ENCODE measurements around the gene ITPR3.

ITPR3 gene

DNA sequence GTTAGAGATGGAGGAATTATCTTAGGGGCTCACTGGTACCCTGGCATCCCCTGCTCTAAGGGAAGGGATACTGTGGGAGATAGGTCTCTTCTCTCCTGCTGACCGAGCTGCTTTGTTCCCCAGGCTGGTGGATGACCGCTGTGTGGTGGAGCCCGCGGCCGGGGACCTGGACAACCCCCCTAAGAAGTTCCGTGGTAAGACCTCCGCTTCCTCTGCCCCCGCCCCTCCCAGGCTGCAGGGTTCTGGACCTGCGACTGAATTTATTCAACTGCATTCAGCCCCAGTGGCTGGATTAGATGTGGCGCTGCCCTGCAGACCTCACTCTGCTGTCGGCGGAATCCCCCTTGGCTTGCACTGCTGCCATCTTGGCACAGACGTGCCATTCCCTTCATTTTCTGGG is 19.2 kb downstream of the ITPR3 start:
- no peak for DNase-seq

DNA sequence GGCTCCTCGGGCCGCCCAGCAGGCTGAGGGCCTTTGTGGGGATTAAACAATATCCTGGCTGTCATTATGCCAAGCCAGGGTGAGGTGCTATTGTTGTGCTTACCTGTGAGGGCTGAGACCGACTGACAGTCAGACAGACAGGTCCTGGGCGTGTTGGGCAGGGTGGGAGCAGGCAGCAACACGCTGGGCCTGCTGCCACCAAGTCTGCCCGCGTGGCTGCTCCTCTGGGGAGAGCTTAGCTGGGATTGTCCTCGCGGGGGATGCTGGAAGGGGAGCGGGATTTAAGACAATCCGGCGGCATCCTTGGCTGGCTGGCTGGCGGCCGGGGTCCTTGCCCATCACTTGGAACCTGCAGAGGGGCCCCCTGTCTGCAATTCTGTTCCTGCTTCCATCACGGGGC is 20.0 kb downstream of the ITPR3 start:
- DNase-seq, result no peak

- DNase-seq, result no peak
Measured at GRCh38 chr6:33641602-33642001, 20.5 kb downstream of the ITPR3 start.

DNA sequence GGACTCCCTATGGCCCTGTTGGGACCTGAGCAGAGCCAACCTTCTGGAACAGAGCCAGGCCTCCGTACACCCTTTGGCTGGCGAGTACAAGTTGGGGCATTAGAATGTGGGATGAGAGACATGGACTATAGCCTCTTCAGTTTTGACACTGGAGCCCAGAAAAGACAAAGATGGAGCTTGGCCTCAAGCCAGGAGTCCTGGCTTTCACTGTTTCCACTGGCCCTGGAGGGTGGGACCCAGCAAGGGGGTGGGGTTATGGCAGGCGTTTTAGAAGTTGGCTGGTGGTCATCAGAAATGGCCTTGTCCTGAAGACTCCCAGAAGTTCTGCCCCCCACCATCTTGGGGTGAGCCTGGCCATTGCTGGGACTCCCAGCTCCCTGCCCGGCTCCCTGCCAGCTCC is 21.8 kb downstream of the ITPR3 start:
- no peak for DNase-seq

GRCh38 chr6:33651403-33651802 is 30.3 kb downstream of the ITPR3 start:
- DNase-seq, result no peak

DNA sequence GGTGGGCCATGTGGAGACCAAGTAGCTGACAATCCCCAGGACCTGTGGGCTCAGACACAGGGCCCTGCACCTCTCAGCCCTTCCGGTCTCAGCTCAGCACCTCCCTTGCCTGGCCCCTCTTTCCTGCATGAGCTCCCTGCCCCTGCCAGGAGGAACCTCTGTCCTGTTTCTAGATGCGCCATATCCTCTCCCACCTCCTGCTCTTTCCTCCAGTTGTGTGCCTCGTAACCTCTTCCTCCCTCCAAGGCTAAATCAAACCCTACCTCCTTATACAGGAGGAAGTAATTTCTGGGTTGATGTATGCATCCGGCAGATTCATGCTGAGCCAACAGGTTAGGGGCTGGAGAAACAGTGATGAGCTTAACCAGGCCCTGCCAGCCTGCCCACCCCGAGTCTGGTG is 30.9 kb downstream of the ITPR3 start:
- DNase-seq, result no peak

GRCh38 chr6:33654831-33655554 is 33.9 kb downstream of the ITPR3 start:
- no peak for DNase-seq

DNA sequence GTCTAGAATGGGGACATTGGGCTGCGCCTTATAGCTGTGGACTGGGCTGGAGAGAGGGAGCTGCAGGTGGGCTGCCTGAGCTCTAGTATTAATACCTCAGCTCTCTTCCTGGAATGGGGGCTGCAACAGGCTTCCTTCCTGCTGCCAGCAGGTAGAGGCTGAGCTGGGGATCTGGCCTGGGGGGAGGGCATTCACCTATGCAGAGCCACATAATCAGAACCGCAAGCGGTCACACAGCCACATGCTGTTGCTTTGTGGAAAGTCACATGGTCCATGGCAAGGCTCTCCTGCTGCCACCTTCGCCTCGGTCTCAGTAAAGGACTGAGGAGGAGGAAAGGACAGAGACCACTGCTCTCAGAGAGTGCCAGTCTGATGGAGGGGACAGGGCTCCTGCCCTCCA is 35.7 kb downstream of the ITPR3 start:
- no peak for DNase-seq

- no peak for DNase-seq
Measured at GRCh38 chr6:33658982-33659689, 38.0 kb downstream of the ITPR3 start.

- no peak for DNase-seq
Measured at GRCh38 chr6:33659986-33660385, 38.9 kb downstream of the ITPR3 start.

DNA sequence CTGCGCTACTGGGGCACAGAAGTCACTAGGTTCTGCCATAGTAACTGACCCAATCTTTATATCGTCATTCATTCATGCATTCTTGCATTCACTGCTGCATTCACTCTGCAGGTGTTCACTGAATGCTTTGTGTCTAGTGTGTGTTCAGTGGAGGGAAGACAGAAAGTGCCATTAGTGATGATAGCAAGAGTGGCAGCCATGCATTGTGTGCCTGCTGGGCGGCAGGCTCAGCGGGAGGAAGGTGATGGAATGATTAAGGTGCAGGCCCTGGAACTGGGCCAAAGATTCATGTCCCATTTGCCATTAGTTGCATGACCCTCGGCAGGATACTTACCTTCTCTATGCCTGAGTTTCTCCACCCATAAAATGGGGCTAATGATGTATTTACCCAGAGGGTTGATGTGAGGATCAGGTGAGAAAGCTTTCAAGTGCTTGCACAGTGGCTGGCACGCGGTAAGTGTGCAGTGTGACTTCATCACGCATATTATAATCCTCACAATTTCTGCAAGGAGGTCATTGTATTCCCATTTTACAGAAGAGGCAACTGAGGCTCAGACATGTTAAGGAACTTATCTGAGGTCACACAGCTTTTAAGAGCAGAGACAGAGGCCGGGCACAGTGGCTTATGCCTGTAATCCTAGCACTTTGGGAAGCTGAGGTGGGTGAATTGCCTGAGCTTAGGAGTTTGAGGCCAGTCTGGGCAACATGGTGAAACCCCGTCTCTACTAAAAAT is 40.1 kb downstream of the ITPR3 start:
- DNase-seq, result no peak

DNA sequence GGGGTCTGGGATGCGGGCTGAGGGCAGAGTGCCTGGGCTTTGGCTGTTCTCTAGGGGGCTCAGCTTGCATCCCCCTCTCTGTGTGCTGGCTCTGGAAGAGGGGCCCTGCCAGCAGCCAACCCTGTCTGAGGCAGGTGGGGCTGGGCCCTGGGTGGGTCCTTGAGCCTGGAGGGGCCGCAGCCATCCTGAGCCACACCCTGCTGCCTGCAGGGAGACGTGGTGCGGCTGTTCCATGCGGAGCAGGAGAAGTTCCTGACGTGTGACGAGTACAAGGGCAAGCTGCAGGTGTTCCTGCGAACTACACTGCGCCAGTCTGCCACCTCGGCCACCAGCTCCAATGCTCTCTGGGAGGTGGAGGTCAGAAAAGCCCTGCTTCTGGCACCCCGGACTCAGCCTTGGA is 41.2 kb downstream of the ITPR3 start:
- DNase-seq, result no peak

DNA sequence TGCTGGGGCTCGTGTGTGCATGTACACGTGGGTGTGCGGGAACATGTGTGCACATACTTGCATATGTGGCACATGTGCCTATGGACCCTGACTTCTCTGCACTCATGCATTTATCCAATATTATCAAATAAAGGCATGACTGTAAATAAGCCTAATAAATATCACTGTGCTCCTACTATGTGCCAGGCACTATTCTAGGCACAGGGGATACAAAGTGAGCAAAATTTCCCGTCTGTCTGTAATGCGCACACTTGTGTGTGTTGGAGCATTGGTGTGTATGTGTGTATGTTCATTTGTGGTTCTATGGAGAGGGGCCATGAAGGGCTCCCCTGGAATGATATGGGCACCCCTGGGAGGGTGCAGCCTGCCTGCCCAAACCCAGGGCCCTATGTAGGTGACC is 41.9 kb downstream of the ITPR3 start:
- DNase-seq, result no peak

GRCh38 chr6:33663727-33664449 is 42.8 kb downstream of the ITPR3 start:
- no peak for DNase-seq

- DNase-seq, result no peak
Measured at GRCh38 chr6:33664506-33665057, 43.5 kb downstream of the ITPR3 start.

- DNase-seq, result no peak
Measured at GRCh38 chr6:33665957-33666356, 44.8 kb downstream of the ITPR3 start.

DNA sequence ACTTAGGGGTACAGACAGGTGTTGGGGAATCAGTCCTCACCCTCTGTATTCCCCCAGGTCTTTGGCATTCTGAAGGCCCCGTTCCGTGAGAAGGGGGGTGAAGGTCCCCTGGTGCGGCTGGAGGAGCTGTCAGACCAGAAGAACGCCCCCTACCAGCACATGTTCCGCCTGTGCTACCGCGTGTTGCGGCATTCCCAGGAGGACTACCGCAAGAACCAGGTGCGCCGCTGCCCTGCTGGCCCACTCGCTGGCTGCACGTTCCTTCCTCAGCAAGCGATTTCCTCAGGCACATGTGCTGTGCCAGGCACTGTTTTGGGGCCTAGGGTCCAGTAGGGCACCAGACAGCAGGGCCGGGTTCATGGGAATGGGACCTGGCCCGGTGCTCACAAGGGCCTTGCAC is 46.0 kb downstream of the ITPR3 start:
- no peak for DNase-seq

- no peak for DNase-seq
Measured at GRCh38 chr6:33667776-33668175, 46.7 kb downstream of the ITPR3 start.

DNA sequence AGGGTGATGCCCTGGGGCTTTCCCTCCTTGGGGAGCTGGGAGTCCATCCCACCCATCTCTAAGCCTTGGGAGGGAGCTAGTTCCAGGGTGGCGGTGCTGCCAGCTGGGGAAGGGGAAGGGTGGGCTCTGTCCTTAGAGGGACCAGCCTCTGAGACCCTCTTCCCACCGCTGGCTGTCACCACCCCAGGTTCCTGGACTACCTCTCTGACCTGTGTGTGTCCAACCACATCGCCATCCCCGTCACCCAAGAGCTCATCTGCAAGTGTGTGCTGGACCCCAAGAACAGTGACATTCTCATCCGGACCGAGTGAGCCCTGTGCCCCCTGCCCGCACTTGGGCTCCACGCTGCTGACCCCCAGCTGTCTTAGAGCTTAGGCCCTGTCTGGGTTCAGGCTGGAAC is 47.2 kb downstream of the ITPR3 start:
- no peak for DNase-seq

DNA sequence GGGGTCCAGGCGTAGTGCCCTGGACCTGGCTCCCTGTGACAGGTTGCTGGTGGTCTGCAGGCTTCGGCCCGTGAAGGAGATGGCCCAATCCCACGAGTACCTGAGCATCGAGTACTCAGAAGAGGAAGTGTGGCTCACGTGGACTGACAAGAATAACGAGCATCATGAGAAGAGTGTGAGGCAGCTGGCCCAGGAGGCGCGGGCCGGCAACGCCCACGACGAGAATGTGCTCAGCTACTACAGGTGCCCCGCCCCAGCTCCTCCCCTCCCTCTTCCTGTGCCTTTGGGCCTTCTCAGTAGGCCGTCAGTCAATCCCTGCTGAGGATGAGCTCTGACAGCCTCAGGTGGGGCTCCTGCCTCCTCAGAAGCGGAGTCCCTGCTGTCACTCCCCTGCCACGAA is 47.8 kb downstream of the ITPR3 start:
- peak; percentile 80 for DNase-seq

DNA sequence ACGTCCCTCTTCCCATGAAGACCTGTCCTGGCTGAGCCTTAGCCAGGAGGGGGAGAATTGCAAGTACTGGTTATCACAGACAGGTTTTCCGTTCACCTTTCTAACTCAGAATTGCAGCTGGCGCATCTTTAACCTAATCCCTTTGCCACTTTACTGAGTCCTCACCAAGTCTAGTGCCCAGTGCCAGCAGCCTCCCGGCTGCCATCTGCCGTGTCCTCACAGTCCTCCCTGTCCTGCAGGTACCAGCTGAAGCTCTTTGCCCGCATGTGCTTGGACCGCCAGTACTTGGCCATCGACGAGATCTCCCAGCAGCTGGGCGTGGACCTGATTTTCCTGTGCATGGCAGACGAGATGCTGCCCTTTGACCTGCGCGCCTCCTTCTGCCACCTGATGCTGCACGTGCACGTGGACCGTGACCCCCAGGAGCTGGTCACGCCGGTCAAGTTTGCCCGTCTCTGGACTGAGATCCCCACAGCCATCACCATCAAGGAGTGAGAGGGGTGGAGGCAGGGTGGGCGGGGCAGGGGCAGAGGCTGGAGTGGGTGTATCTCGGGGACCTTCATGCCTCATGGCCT is 49.1 kb downstream of the ITPR3 start:
- no peak for DNase-seq

DNA sequence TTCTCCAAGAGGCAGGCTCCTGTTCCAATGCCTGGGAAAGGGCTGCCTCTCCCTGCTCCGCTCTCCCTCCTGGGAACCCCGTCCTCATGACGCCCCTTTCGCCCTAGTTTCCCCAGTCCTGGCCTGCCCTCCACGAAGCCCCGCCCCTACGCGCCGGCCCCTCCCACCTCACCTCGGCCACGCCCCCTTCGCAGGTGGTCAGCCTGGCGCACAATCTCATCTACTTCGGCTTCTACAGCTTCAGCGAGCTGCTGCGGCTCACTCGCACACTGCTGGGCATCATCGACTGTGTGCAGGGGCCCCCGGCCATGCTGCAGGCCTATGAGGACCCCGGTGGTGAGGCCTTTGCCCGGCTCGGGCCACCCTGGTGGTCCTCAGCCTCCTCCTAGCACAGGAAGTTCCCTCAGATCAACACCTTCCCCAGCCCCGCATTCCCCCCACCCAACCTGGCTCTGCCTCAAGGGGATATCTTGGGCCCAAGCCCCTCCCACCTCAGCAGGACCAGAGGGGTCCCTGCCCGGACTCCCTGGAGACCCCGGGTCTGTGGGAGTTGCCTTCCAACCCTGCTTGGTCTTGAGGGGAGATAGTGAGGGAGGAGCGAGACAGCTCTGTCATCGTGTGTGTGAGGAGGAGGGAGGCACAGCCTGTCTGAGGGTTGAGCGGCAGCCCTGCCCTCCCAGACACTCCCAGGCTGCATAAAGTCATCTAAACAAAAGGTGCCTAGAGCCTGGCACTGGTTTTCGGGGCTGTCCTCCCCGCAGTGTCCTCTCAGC is 50.0 kb downstream of the ITPR3 start:
- no peak for DNase-seq
